ENCODE data around the gene NRIP1.

NRIP1 gene

GRCh38 chr21:15092745-15093144 lies 27.9 kb upstream of the NRIP1 start:
- DNase-seq, result no peak
- H3K27me3 ChIP-seq (ENCODE audit: insufficient read depth, low read depth, severe bottlenecking), result no peaks in the 10 kb centered on the region
- no peak overlapping the region for H3K4me3 ChIP-seq (ENCODE audit: low read depth, low read length)
- TF ChIP-seq CTCF (IDR thresholded peaks at IDR 0.05; ENCODE audit: low read depth, low read length), result no peak
- no peak overlapping the region for H3K27ac ChIP-seq
- H3K36me3 ChIP-seq, result no peaks in the 10 kb centered on the region
- H3K9me3 ChIP-seq (ENCODE audit: severe bottlenecking), result no peaks in the 10 kb centered on the region

GRCh38 chr21:15090390-15090789 lies 25.6 kb upstream of the NRIP1 start:
- no peak for TF ChIP-seq CTCF (IDR thresholded peaks at IDR 0.05; ENCODE audit: low read depth, low read length)
- no peak overlapping the region for H3K4me3 ChIP-seq (ENCODE audit: low read depth, low read length)
- no peak for DNase-seq
- no peaks in the 10 kb centered on the region for H3K27me3 ChIP-seq (ENCODE audit: insufficient read depth, low read depth, severe bottlenecking)
- no peak overlapping the region for H3K27ac ChIP-seq
- H3K36me3 ChIP-seq, result no peaks in the 10 kb centered on the region
- no peaks in the 10 kb centered on the region for H3K9me3 ChIP-seq (ENCODE audit: severe bottlenecking)

- DNase-seq, result no peak
Observed at GRCh38 chr21:15088488-15088887, 23.7 kb upstream of the NRIP1 start.

GRCh38 chr21:15084668-15085067 lies 19.9 kb upstream of the NRIP1 start:
- TF ChIP-seq CTCF (IDR thresholded peaks at IDR 0.05; ENCODE audit: low read depth, low read length), result no peak
- Histone ChIP-seq H3K36me3 (no peaks in the 10 kb centered on the region), H3K4me3 (ENCODE audit: low read depth, low read length) (no peak overlapping the region), H3K27ac (no peak overlapping the region), H3K9me3 (ENCODE audit: severe bottlenecking) (no peaks in the 10 kb centered on the region), H3K27me3 (ENCODE audit: insufficient read depth, low read depth, severe bottlenecking) (no peaks in the 10 kb centered on the region)
- DNase-seq, result no peak

More at GRCh38 chr21:15088488-15088887, 23.7 kb upstream of the NRIP1 start:
- no peaks in the 10 kb centered on the region for H3K27me3 ChIP-seq (ENCODE audit: insufficient read depth, low read depth, severe bottlenecking)
- no peak overlapping the region for H3K4me3 ChIP-seq (ENCODE audit: low read depth, low read length)
- H3K9me3 ChIP-seq (ENCODE audit: severe bottlenecking), result no peaks in the 10 kb centered on the region
- H3K27ac ChIP-seq, result no peak overlapping the region
- TF ChIP-seq CTCF (IDR thresholded peaks at IDR 0.05; ENCODE audit: low read depth, low read length), result no peak
- H3K36me3 ChIP-seq, result no peaks in the 10 kb centered on the region

- no peak for DNase-seq
Observed at GRCh38 chr21:15080526-15080925, 15.7 kb upstream of the NRIP1 start.

More at GRCh38 chr21:15080526-15080925, 15.7 kb upstream of the NRIP1 start:
- TF ChIP-seq CTCF (IDR thresholded peaks at IDR 0.05; ENCODE audit: low read depth, low read length), result no peak
- Histone ChIP-seq H3K9me3 (ENCODE audit: severe bottlenecking) (no peaks in the 10 kb centered on the region), H3K27ac (no peak overlapping the region), H3K36me3 (no peaks in the 10 kb centered on the region), H3K4me3 (ENCODE audit: low read depth, low read length) (no peak overlapping the region), H3K27me3 (ENCODE audit: insufficient read depth, low read depth, severe bottlenecking) (no peaks in the 10 kb centered on the region)

Measured in WERI-Rb-1 (cell line).